K562 (cell line): ENCODE data around the gene TMCO1. TPM values are rescaled to one million over a fixed set of nuclear protein-coding genes. Genes with fewer than 3 reads are reported as not detected.

Source experiments
- ATAC-seq: fragments of 200-7000 bp; cut with Tn5 transposase; 3 replicates; pipeline ENCODE4 v1.9.1; 2020; ENCODE audit warnings: moderate library complexity
- BruUV-seq: library from RNA; stranded (reverse); fragments of 400-500 nt; replicated peaks from 2 replicates; lab custom pipeline; 2021; lab: Mats Ljungman, UMichigan
- CTCF ChIA-PET: fragments of 300-600 bp; formaldehyde crosslinking; extraction: SDS; loops from one replicate; lab custom pipeline; 2021; ENCODE audit warnings: low intra/inter-chr PET ratio; lab: Yijun Ruan, JAX
- POLR2A ChIA-PET: fragments of 300-600, 350-650 bp; sonication (Branson Sonifier 250); formaldehyde crosslinking; extraction: SDS; loops from one replicate; lab custom pipeline; 2021; ENCODE audit warnings: antibody characterized with exemption, inconsistent platforms; lab: Yijun Ruan, JAX
- DNase-seq, 4 experiments: peaks; one replicate each; pipeline versions ENCODE4 v3.0.0 to v3.0.0-alpha.2; 2011 to 2018; ENCODE audit warnings: low spot score in 3 of 4, mixed read lengths in 3 of 4; ENCODE audit errors: extremely low read depth in 1 of 4
- FAIRE-seq: peaks from 2 replicates; lab custom pipeline; 2011; peaks lifted over from hg19 to GRCh38; lab: Jason Lieb, UNC
- H2AFZ ChIP-seq: 2 replicates; pipeline ENCODE4 v1.6.0; 2011; ENCODE audit warnings: low read depth, low read length, control low read depth, inconsistent platforms
- H3K27ac ChIP-seq: fragments of 200-600 bp; 3 replicates; pipeline ENCODE4 v1.8.0; 2011; ENCODE audit warnings: low read depth, mild to moderate bottlenecking, control low read depth, inconsistent platforms, low read length, moderate library complexity, mixed read lengths; ENCODE audit errors: extremely low read depth
- H3K27me3 ChIP-seq, 2 experiments: fragments of 300-600 bp in 1 of 2; 2 replicates in 1 of 2; 3 replicates in 1 of 2; pipeline versions ENCODE4 v1.6.0 to v1.8.0; 2011; ENCODE audit warnings: inconsistent platforms in 2 of 2, low read length in 2 of 2, mild to moderate bottlenecking in 1 of 2, mixed read lengths in 1 of 2, moderate library complexity in 1 of 2; ENCODE audit not compliant: control insufficient read depth in 2 of 2, insufficient read depth in 2 of 2
- H3K36me3 ChIP-seq: fragments of 300-600 bp; 3 replicates; pipeline ENCODE4 v1.8.0; 2011; ENCODE audit warnings: mild to moderate bottlenecking, low read length, inconsistent platforms; ENCODE audit not compliant: control insufficient read depth, insufficient read depth
- H3K4me1 ChIP-seq, 2 experiments: fragments of 200-600 bp in 1 of 2; replicated peaks in 1 of 2; 2 replicates in 1 of 2; 3 replicates in 1 of 2; pipeline versions ENCODE4 v1.5.1 to v1.8.0; 2011; ENCODE audit warnings: inconsistent platforms in 2 of 2, low read length in 2 of 2, mild to moderate bottlenecking in 1 of 2, mixed read lengths in 1 of 2, moderate library complexity in 1 of 2; ENCODE audit not compliant: control insufficient read depth in 2 of 2, insufficient read depth in 2 of 2
- H3K4me2 ChIP-seq: 2 replicates; pipeline ENCODE4 v1.6.1; 2011; ENCODE audit warnings: low read length, control low read depth, inconsistent platforms, mixed read lengths; ENCODE audit not compliant: insufficient read depth
- H3K4me3 ChIP-seq: fragments of 200-600 bp; sonication (generic), shearing (Covaris generic); 2 replicates; pipeline ENCODE4 v1.5.1; 2016; ENCODE audit warnings: control low read depth, inconsistent platforms
- H3K79me2 ChIP-seq: fragments of 200-600 bp; 3 replicates; pipeline ENCODE4 v1.8.0; 2011; ENCODE audit warnings: low read length, inconsistent platforms; ENCODE audit not compliant: control insufficient read depth, insufficient read depth
- H3K9ac ChIP-seq, 2 experiments: 2 replicates each; pipeline versions ENCODE4 v1.6.0 to v1.6.1; 2011; ENCODE audit warnings: low read depth in 2 of 2, low read length in 2 of 2, control low read depth in 1 of 2, inconsistent platforms in 1 of 2, mild to moderate bottlenecking in 1 of 2, mixed read lengths in 1 of 2; ENCODE audit not compliant: insufficient read depth in 1 of 2
- H3K9me1 ChIP-seq: one replicate; pipeline ENCODE4 v1.6.0; 2011; ENCODE audit warnings: inconsistent platforms, mild to moderate bottlenecking, low read length, moderate library complexity; ENCODE audit not compliant: control insufficient read depth, insufficient read depth
- H3K9me3 ChIP-seq: replicated peaks from 2 replicates; pipeline ENCODE4 v1.5.1; 2011; ENCODE audit warnings: low read depth, low read length, inconsistent platforms; ENCODE audit not compliant: control insufficient read depth, insufficient read depth
- H4K20me1 ChIP-seq: replicated peaks from 2 replicates; pipeline ENCODE4 v1.6.1; 2011; ENCODE audit warnings: low read length, inconsistent platforms, mixed read lengths; ENCODE audit not compliant: control insufficient read depth, insufficient read depth
- KLF1 ChIP-seq: fragments of 450-650 bp; IDR thresholded peaks from 2 replicates; pipeline ENCODE4 v1.6.1; 2016; ENCODE audit warnings: missing genetic modification characterization, missing compliant biosample characterization
- MLLT1 ChIP-seq, 2 experiments: fragments of 450-650 bp; IDR thresholded peaks; 2 replicates each; pipeline ENCODE4 v1.6.1; 2016
- MYC ChIP-seq, 2 experiments: fragments of 250-450 bp in 1 of 2; sonication (Bioruptor Pico) in 1 of 2; IDR thresholded peaks; 2 replicates each; pipeline versions ENCODE4 v1.5.1 to v1.6.1; 2012 to 2021; ENCODE audit warnings: low read depth in 2 of 2, borderline replicate concordance in 1 of 2, improper control_type of control experiment in 1 of 2, low read length in 1 of 2, mild to moderate bottlenecking in 1 of 2, moderate library complexity in 1 of 2
- ZNF224 ChIP-seq: sonication (generic); formaldehyde crosslinking; IDR thresholded peaks from 2 replicates; pipeline ENCODE4 v1.8.0; 2022; ENCODE audit warnings: mild to moderate bottlenecking, missing genetic modification reagents
- WGBS: fragments of 100-300 bp; shearing (Covaris generic); methylation state at CpG from one replicate; pipeline ENCODE4 v1.1.6; 2016; ENCODE audit warnings: low coverage, mixed read lengths; ENCODE audit not compliant: insufficient coverage; ENCODE audit errors: missing lambda C conversion rate; 5-methylcytosine and 5-hydroxymethylcytosine counted together
- in situ Hi-C: fragments of 300-500 bp; cut with MboI; formaldehyde crosslinking; loops from 4 replicates; pipeline ENCODE4 v1.15.0; 2018; ENCODE audit warnings: inconsistent platforms, mixed read lengths
- intact Hi-C: fragments of 100-400 bp; cut with micrococcal nuclease; formaldehyde crosslinking; loops from 2 replicates; pipeline ENCODE4 v1.14.2; 2022
- polyA plus RNA-seq, 8 experiments: library from polyadenylated mRNA; depleted of rRNA in 4 of 8; stranded (reverse) in 5 of 8; unstranded in 3 of 8; fragments of >200 nt; fragmentation: Nextera tagmentation in 2 of 8; fragmentation: Illumina TruSeq in 1 of 8; extraction: Ambion mirVana in 2 of 8; extraction: Trizol in 1 of 8; gene quantifications; 2 replicates each; pipeline versions ENCODE4 v1.2.1 to v1.2.3, GENCODE V29; 2011 to 2014; ENCODE audit warnings: inconsistent platforms in 1 of 8, missing spikeins in 1 of 8
- total RNA-seq, 7 experiments: library from RNA; depleted of rRNA in 6 of 7; stranded (reverse); fragments of >200 nt in 6 of 7; fragmentation: Illumina TruSeq in 2 of 7; extraction: Trizol in 2 of 7; gene quantifications; 2 replicates each; pipeline versions ENCODE4 v1.2.1 to v1.2.3, GENCODE V29; 2011 to 2021; ENCODE audit warnings: low replicate concordance in 1 of 7

Gene TMCO1
- total and polyA plus RNA-seq, 9 of the 15 experiments (the other 6 are each of a cell fraction or from before 2014, with no cell fraction given): 69.3 to 561 (median 175) TPM

- Histone ChIP-seq H3K9me3 (no peaks in the 10 kb centered on the region), H3K9ac (no peak overlapping the region), H2AFZ (no peak overlapping the region), H3K79me2 (peaks cover 51% of the 10 kb centered on the region), H3K27ac (no peak overlapping the region), H3K4me2 (no peak overlapping the region), H3K9me1 (no peaks in the 10 kb centered on the region), H3K4me1 (peaks cover 2 to 21% of the 10 kb centered on the region in 2 experiments; a peak in 4 of 5 replicates), H4K20me1 (no peaks in the 10 kb centered on the region; the same call in 1 of the 2 replicates), H3K27me3 (no peaks in the 10 kb centered on the region), H3K4me3 (no peak overlapping the region), H3K36me3 (peaks cover 80% of the 10 kb centered on the region)
- DNase-seq (no peak), FAIRE-seq (no peak), ATAC-seq (no peak)
- ChIA-PET CTCF (no interaction called here), POLR2A (no interaction called here)
- no TSS peak for BruUV-seq
- in situ Hi-C loops (no loop called here), intact Hi-C loops (no loop called here)
- WGBS: 96% methylated on average over 1 of the region's 1 CpG
- TF ChIP-seq KLF1 (tag): no peak
Observed at GRCh38 chr1:165762725-165763124, 5.9 kb downstream of the TMCO1 start.

GRCh38 chr1:165759095-165759494 lies 9.6 kb downstream of the TMCO1 start:
- ATAC-seq: no peak
- CTCF ChIA-PET: no interaction called here
- Histone ChIP-seq H3K36me3 (peaks cover 63% of the 10 kb centered on the region), H3K9ac (no peak overlapping the region), H3K27me3 (no peaks in the 10 kb centered on the region), H3K79me2 (peaks cover 32% of the 10 kb centered on the region; the same call in 2 of the 3 replicates), H3K9me3 (no peaks in the 10 kb centered on the region), H3K9me1 (no peaks in the 10 kb centered on the region), H3K4me3 (no peak overlapping the region), H3K4me1 (no peaks in the 10 kb centered on the region; a peak in 2 of 5 replicates), H3K4me2 (no peak overlapping the region), H4K20me1 (no peaks in the 10 kb centered on the region), H2AFZ (no peak overlapping the region), H3K27ac (no peak overlapping the region)
- POLR2A ChIA-PET: interaction anchor here (0.9 to 1.4 kb wide), 3 partner anchors 10 to 13 kb away, joined by 3 to 8 read pairs (median 3); partner anchors contain the start of gene TMCO1
- in situ Hi-C loops (no loop called here), intact Hi-C loops (no loop called here)
- DNase-seq: no peak
- no peak for FAIRE-seq
- no TSS peak for BruUV-seq
- no peak for TF ChIP-seq ZNF224 (CRISPR knock-in tag)
- TF ChIP-seq MYC (IDR thresholded peaks at IDR 0.05; ENCODE audit: low read depth, low read length): no peak
- no peak for TF ChIP-seq MYC (CRISPR knock-in tag; IDR thresholded peaks at IDR 0.05; ENCODE audit: borderline replicate concordance, low read depth)
- no peak for TF ChIP-seq MLLT1 (IDR thresholded peaks at IDR 0.05)
